Mesendoderm (in vitro differentiated cells): ENCODE results near the gene FGF12.
"Not testable (repeated sequence)": the region's sequence is repeated elsewhere in the genome, so short reads cannot be mapped to it uniquely, and the experiment has no call there.

Experiments used
- DNase-seq: peaks from one replicate; pipeline ENCODE4 v3.0.0; 2013
- H2AK5ac ChIP-seq: 2 replicates; pipeline ENCODE4 v1.6.1; 2013; ENCODE audit warnings: low read length, inconsistent platforms
- H2BK120ac ChIP-seq: 2 replicates; pipeline ENCODE4 v1.6.1; 2013; ENCODE audit warnings: low read depth, mild to moderate bottlenecking, low read length, moderate library complexity, mixed read lengths
- H2BK15ac ChIP-seq: replicated peaks from 2 replicates; pipeline ENCODE4 v1.6.1; 2013; ENCODE audit warnings: low read depth, mild to moderate bottlenecking, moderate library complexity
- H2BK5ac ChIP-seq: 2 replicates; pipeline ENCODE4 v1.6.1; 2013; ENCODE audit warnings: low read length, inconsistent platforms
- H3K18ac ChIP-seq: 2 replicates; pipeline ENCODE4 v1.6.1; 2013; ENCODE audit warnings: mild to moderate bottlenecking, low read length, mixed read lengths
- H3K23ac ChIP-seq: one replicate; pipeline ENCODE4 v1.6.1; 2013; ENCODE audit warnings: low read length
- H3K27ac ChIP-seq: 2 replicates; pipeline ENCODE4 v1.5.1; 2013; ENCODE audit warnings: low read depth, mild to moderate bottlenecking, inconsistent platforms, low read length, moderate library complexity
- H3K27me3 ChIP-seq: 2 replicates; pipeline ENCODE4 v1.6.1; 2013; ENCODE audit warnings: low read length, control low read depth, mild to moderate bottlenecking, inconsistent platforms; ENCODE audit not compliant: insufficient read depth, poor library complexity
- H3K36me3 ChIP-seq: 2 replicates; pipeline ENCODE4 v1.6.1; 2013; ENCODE audit warnings: low read length, inconsistent platforms; ENCODE audit not compliant: control insufficient read depth, insufficient read depth
- H3K4ac ChIP-seq: one replicate; pipeline ENCODE4 v1.6.1; 2013; ENCODE audit warnings: low read depth, mild to moderate bottlenecking, low read length, moderate library complexity
- H3K4me1 ChIP-seq: 2 replicates; pipeline ENCODE4 v1.6.1; 2013; ENCODE audit warnings: low read depth, low read length, inconsistent platforms; ENCODE audit not compliant: control insufficient read depth
- H3K4me2 ChIP-seq: 2 replicates; pipeline ENCODE4 v1.6.1; 2013; ENCODE audit warnings: low read length
- H3K4me3 ChIP-seq: 2 replicates; pipeline ENCODE4 v1.5.1; 2013; ENCODE audit warnings: mild to moderate bottlenecking, low read length
- H3K56ac ChIP-seq: one replicate; pipeline ENCODE4 v1.6.1; 2013; ENCODE audit warnings: low read length
- H3K79me1 ChIP-seq: 2 replicates; pipeline ENCODE4 v1.6.1; 2013; ENCODE audit warnings: low read length, inconsistent platforms
- H3K79me2 ChIP-seq: 2 replicates; pipeline ENCODE4 v1.6.1; 2013; ENCODE audit warnings: mild to moderate bottlenecking, low read length; ENCODE audit not compliant: control insufficient read depth, insufficient read depth
- H3K9ac ChIP-seq: 2 replicates; pipeline ENCODE4 v1.6.1; 2013; ENCODE audit warnings: low read length, inconsistent platforms
- H4K5ac ChIP-seq: one replicate; pipeline ENCODE4 v1.6.1; 2013; ENCODE audit warnings: low read length
- H4K8ac ChIP-seq: one replicate; pipeline ENCODE4 v1.6.1; 2013; ENCODE audit warnings: low read depth, mild to moderate bottlenecking, control low read depth, low read length, moderate library complexity
- WGBS: extraction: QIAGEN DNeasy Blood & Tissue Kit; methylation state at CpG from one replicate; pipeline ENCODE4 v1.1.7; 2013; ENCODE audit warnings: low lambda C conversion rate, missing lambda C conversion rate; ENCODE audit not compliant: insufficient coverage; ENCODE audit errors: extremely low coverage; 5-methylcytosine and 5-hydroxymethylcytosine counted together

FGF12 gene

GRCh38 chr3:192750201-192750600 lies 22.9 kb upstream of the FGF12 start:
- no peaks in the 10 kb centered on the region for H3K36me3 ChIP-seq
- no peak overlapping the region for H3K4ac ChIP-seq
- no peak overlapping the region for H3K18ac ChIP-seq
- H3K4me2 ChIP-seq = no peak overlapping the region
- no peak overlapping the region for H3K23ac ChIP-seq
- H3K27me3 ChIP-seq = no peaks in the 10 kb centered on the region
- DNase-seq = no peak
- H3K79me2 ChIP-seq = no peaks in the 10 kb centered on the region
- no peak overlapping the region for H4K5ac ChIP-seq
- no peak overlapping the region for H3K27ac ChIP-seq
- H3K4me1 ChIP-seq = peaks cover 17% of the 10 kb centered on the region
- WGBS = no CpG with 5 or more reads among the region's 5 CpGs
- H3K56ac ChIP-seq = no peak overlapping the region
- no peak overlapping the region for H4K8ac ChIP-seq
- no peak overlapping the region for H2AK5ac ChIP-seq
- H3K9ac ChIP-seq = no peak overlapping the region
- H2BK120ac ChIP-seq = no peak overlapping the region
- no peak overlapping the region for H2BK15ac ChIP-seq
- H2BK5ac ChIP-seq = no peak overlapping the region
- H3K4me3 ChIP-seq = no peak overlapping the region
- H3K79me1 ChIP-seq = no peaks in the 10 kb centered on the region

GRCh38 chr3:192747746-192748145 lies 20.4 kb upstream of the FGF12 start:
- Histone ChIP-seq H3K4ac (no peak overlapping the region), H3K4me1 (peaks cover 15% of the 10 kb centered on the region), H3K18ac (peak overlapping the region; percentile 40), H4K8ac (no peak overlapping the region), H2BK120ac (no peak overlapping the region), H3K56ac (peak overlapping the region; percentile 42), H3K79me2 (no peaks in the 10 kb centered on the region), H3K79me1 (no peaks in the 10 kb centered on the region), H3K4me2 (no peak overlapping the region), H3K27ac (no peak overlapping the region), H3K27me3 (no peaks in the 10 kb centered on the region), H2BK5ac (peak overlapping the region; percentile 87), H4K5ac (no peak overlapping the region), H2BK15ac (no peak overlapping the region), H3K9ac (no peak overlapping the region), H3K23ac (no peak overlapping the region), H3K4me3 (no peak overlapping the region), H3K36me3 (no peaks in the 10 kb centered on the region), H2AK5ac (no peak overlapping the region)
- no peak for DNase-seq
- no CpG with 5 or more reads among the region's 3 CpGs for WGBS

- Histone ChIP-seq H2BK5ac (no peak overlapping the region), H3K36me3 (no peaks in the 10 kb centered on the region), H3K23ac (no peak overlapping the region), H4K5ac (no peak overlapping the region), H2AK5ac (peak overlapping the region; percentile 43), H3K79me2 (no peaks in the 10 kb centered on the region), H3K4me2 (no peak overlapping the region), H3K27me3 (no peaks in the 10 kb centered on the region), H3K79me1 (no peaks in the 10 kb centered on the region), H3K27ac (no peak overlapping the region), H3K9ac (no peak overlapping the region), H2BK120ac (no peak overlapping the region), H2BK15ac (no peak overlapping the region), H3K4me1 (peaks cover 15% of the 10 kb centered on the region), H3K56ac (no peak overlapping the region), H4K8ac (no peak overlapping the region), H3K18ac (no peak overlapping the region), H3K4me3 (no peak overlapping the region), H3K4ac (no peak overlapping the region)
- WGBS = no CpG with 5 or more reads among the region's 1 CpG
- DNase-seq = peak; percentile 46
Observed at GRCh38 chr3:192747145-192747544, 19.8 kb upstream of the FGF12 start.

- WGBS = no CpG with 5 or more reads among the region's 7 CpGs
Observed at GRCh38 chr3:192745150-192745549, 17.8 kb upstream of the FGF12 start.

GRCh38 chr3:192744604-192745003 lies 17.3 kb upstream of the FGF12 start:
- not testable (repeated sequence) for H3K4me3 ChIP-seq, H2BK5ac ChIP-seq, H2AK5ac ChIP-seq, H3K23ac ChIP-seq, H3K4ac ChIP-seq, H3K56ac ChIP-seq, H2BK15ac ChIP-seq, H3K27ac ChIP-seq, H3K9ac ChIP-seq, H3K79me2 ChIP-seq, H4K5ac ChIP-seq, H2BK120ac ChIP-seq, H3K18ac ChIP-seq, H3K36me3 ChIP-seq, H3K27me3 ChIP-seq, H4K8ac ChIP-seq, H3K79me1 ChIP-seq, H3K4me2 ChIP-seq, DNase-seq
- peaks cover 15% of the 10 kb centered on the region for H3K4me1 ChIP-seq
- no CpG with 5 or more reads among the region's 19 CpGs for WGBS

More at GRCh38 chr3:192745150-192745549, 17.8 kb upstream of the FGF12 start:
- DNase-seq = no peak
- no peak overlapping the region for H3K27ac ChIP-seq
- H2BK5ac ChIP-seq = no peak overlapping the region
- H3K4me1 ChIP-seq = peaks cover 15% of the 10 kb centered on the region
- no peak overlapping the region for H3K4me2 ChIP-seq
- no peak overlapping the region for H3K4me3 ChIP-seq
- H3K56ac ChIP-seq = no peak overlapping the region
- no peaks in the 10 kb centered on the region for H3K79me1 ChIP-seq
- no peak overlapping the region for H2AK5ac ChIP-seq
- H3K4ac ChIP-seq = no peak overlapping the region
- no peaks in the 10 kb centered on the region for H3K27me3 ChIP-seq
- H4K8ac ChIP-seq = no peak overlapping the region
- no peaks in the 10 kb centered on the region for H3K36me3 ChIP-seq
- no peaks in the 10 kb centered on the region for H3K79me2 ChIP-seq
- no peak overlapping the region for H3K23ac ChIP-seq
- H3K9ac ChIP-seq = no peak overlapping the region
- no peak overlapping the region for H2BK120ac ChIP-seq
- H4K5ac ChIP-seq = no peak overlapping the region
- no peak overlapping the region for H2BK15ac ChIP-seq
- H3K18ac ChIP-seq = no peak overlapping the region

- H3K27ac ChIP-seq = no peak overlapping the region
- H4K8ac ChIP-seq = no peak overlapping the region
- no peak overlapping the region for H4K5ac ChIP-seq
- H3K23ac ChIP-seq = no peak overlapping the region
- no peak overlapping the region for H3K4me3 ChIP-seq
- no peak overlapping the region for H3K9ac ChIP-seq
- H3K4me1 ChIP-seq = no peaks in the 10 kb centered on the region
- H2BK120ac ChIP-seq = no peak overlapping the region
- no peaks in the 10 kb centered on the region for H3K36me3 ChIP-seq
- no peak overlapping the region for H3K4ac ChIP-seq
- no peak for DNase-seq
- H3K79me1 ChIP-seq = no peaks in the 10 kb centered on the region
- H3K56ac ChIP-seq = no peak overlapping the region
- H3K4me2 ChIP-seq = no peak overlapping the region
- H2AK5ac ChIP-seq = no peak overlapping the region
- no peaks in the 10 kb centered on the region for H3K27me3 ChIP-seq
- no peak overlapping the region for H3K18ac ChIP-seq
- no peaks in the 10 kb centered on the region for H3K79me2 ChIP-seq
- no peak overlapping the region for H2BK15ac ChIP-seq
- no peak overlapping the region for H2BK5ac ChIP-seq
Observed at GRCh38 chr3:192737506-192737905, 10.2 kb upstream of the FGF12 start.
